HG03378 (cell line): Measurements from ENCODE around the gene AKR1C4.
"Not testable (repeated sequence)": the region's sequence is repeated elsewhere in the genome, so short reads cannot be mapped to it uniquely, and the experiment has no call there.

Experiments used
- ATAC-seq: cut with Tn5 transposase; IDR thresholded peaks from one replicate; pipeline ENCODE4 v1.9.1; 2021; ENCODE audit warnings: mild to moderate bottlenecking, moderate library complexity; ENCODE audit not compliant: unreplicated experiment

AKR1C4 gene

DNA sequence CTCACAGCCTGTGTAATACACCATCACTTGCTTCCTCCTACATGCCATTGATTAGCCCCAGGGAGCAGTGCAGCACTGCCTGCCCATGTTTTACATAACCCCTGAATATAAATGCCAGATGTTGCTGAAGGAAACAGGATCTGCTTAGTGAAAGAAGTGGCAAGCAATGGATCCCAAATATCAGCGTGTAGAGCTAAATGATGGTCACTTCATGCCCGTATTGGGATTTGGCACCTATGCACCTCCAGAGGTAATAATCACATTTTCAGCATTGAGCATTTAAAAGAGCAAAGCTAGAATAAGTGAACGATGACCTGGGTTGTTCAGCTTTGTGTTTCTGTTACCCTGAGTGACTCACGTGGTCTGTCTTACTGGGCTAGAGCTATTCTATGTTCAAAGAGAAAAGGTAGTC lies at the start of gene AKR1C4:
TSS of gene AKR1C4 (plus strand) at position 136 of the 412 bp plus-strand sequence. CDS start at position 167, 31 bp downstream.
- no peak for ATAC-seq

DNA sequence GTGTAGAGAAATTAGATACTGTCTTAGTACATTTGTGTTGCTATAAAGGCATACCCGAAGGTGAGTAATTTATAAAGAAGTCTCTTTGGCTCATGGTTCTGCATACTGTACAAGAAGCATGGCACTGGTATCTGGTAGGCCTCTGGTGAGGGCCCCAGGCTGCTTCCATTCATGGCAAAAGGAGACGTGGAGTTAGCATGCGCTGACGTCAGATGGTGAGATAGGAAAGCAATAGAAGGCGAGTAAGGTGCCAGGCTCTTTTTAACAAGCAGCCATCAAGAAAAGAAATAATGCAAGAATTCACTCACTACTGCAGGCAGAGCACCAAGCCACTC lies 49.8 kb upstream of the AKR1C4 start:
- no peak for ATAC-seq

DNA sequence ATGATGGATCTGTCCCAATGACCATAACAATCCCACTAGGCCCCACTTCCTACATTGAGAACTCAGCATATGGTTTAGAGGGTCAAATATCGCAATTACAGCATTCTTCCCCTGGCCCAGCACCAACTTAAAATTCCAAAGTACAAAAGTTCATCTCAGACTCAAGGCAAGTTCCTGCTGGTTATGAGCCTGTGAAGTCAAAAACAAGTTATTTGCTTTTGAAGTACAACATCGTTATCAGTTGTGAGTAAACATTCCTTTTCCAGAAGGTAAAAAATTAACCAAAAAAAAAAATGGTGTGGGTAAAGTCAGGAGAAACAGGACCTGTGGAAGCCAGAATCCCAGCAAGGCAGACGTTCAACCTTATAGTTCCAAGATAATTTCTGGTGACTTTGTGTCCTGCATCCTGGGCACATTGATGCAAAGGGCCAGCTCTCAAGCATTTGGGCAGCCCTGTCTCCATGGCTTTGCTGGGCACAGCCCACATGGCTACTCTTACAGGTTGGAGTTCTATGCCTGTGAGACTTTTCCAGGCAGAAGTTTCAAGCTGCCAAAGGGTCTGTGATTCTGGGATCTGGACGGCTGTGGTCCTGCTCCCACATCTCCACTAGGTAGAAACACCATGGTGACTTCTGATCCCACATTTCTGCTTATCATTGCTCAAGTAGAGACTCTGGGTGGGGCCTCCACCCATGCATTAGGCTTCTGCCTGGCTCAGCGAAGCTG lies 49.2 kb upstream of the AKR1C4 start:
- no peak for ATAC-seq

DNA sequence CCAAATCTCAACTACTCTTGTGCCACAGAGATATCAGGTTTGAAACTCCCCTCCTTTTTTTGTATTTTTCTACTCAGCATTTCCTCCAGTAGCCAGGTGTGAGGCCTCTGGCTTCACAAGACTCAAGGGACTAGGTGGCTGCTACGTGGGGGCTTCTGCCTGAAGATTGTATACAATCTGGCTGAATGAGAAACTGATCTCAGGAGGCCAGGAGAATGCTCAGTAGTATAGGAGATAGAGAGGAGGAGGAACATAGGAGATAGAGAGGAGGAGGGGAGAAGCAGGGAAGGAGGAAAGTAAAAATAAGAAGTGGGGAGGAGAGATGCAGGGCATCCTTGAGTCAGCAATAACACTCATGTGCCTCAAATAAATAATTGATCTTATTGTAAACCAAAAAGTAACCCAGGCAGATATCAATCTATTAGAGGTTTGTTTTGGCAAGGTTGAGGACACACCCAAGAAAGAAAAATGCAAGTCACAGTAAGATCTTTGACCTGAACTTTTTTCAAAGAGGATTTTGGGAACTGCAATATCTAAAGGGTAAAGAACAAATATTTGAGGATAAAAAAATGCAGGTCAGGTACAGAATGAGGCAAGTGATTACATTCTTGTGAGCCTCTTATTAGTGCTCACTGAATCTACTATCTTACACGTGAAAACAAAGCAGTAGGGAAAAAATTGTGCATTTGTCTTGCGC lies 48.5 kb upstream of the AKR1C4 start:
- no peak for ATAC-seq

DNA sequence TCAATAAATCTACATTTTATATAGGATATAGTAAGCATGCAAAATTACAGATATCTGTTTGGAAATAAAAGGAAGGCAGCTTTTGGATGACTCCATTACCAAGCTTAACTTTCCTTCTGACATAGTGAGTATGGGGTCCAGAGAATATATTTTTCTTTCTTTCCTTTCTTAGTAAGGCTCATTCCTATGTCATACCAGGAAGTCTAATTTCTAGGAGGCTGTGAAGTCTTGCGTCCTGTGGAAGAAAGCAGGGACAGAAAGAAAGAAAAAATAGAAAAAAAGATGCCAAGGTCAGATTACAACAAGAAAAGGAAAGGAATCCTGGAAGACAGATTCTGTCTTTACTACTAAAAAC lies 48.0 kb upstream of the AKR1C4 start:
- no peak for ATAC-seq

DNA sequence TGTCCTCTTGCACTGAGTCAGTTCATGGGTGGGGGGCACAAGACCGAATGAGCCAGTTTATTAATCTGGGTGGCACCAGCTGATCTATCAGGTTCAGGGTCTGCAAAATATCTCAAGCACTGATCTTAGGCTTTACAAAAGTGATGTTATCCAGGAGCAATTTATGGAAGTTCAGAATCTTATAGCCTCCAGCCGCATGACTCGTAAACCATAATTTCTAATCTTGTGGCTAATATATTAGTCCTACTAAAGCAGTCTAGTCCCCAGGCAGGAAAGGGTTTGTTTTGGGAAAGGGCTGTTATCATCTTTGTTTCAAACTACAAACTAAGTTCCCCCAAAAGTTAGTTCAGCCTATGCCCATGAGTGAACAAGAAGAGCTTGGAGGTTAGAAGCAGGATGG lies 45.6 kb upstream of the AKR1C4 start:
- ATAC-seq = no peak

DNA sequence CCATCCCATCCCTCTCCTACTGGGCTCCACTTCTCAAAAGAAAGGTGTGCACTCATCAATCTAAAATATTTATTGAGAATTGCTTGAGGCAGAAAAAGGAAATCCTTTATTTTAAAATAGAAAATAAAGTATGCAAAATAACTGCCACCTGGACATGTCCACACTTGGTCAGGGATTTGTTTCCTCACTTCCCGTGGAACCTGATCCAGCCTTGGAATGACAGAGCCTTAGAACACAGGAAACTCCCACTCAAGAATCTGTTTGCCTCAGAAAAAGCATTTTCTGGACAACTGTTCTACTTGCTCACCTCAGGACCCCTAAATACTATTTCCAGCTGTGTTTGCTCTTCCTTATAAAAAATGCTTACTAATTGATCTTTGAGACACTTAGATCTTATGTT lies 40.7 kb upstream of the AKR1C4 start:
- ATAC-seq = no peak

DNA sequence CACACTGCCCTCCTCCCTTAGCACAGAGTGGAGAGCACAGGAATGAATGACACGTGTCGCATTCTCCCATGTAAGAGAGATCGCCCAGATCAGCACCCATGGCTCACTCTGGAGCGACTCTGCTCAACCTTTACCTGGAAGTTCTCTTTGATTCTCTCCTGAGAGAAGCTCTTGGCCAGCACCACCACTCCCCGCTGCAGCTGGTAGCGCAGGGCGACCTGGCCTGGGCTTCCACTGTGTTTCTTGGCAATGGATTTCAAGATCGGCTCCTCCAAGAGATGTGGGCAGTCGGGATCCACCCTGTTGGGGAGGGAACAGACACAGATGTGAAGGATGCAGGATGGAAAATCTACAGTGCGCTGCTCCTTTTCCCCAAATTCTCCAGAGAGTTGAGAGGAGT lies 39.1 kb upstream of the AKR1C4 start:
- no peak for ATAC-seq

DNA sequence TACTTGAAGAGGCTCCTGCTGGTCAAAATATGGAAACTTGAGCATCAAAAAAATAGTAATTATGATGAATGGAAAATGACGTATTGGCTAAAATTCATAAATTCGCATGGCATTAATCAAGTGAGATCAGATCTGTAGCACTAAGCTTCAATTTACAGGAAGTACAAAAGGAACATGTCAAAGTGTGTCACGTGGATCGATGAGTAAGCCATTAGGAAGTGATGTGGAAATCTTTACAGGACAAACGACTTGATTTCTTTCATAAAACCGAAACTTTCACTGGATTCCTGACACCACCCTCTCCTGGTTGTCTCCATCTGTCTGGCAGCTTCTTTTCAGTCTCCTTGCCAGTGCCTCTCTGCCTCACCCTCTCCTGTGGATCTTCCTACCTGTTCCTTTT lies 37.5 kb upstream of the AKR1C4 start:
- no peak for ATAC-seq

DNA sequence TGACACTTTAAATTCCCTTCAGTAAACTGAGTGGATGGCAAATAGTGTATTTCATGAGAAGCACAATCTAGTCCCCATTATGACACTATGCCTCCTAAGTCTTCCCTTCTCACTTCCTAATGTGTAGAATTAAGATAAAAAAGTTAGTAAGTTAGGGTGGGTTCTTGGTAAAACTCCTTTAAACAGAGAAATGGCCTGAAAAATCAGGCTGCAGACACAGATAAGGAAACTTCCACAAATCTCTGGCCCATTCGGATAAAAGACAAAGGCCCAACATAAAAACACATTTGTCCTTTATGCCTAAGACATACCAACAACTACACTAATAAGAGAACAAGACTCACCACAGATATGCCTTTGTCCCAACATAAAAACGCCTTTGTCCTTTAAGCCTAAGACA lies 33.1 kb upstream of the AKR1C4 start:
- no peak for ATAC-seq

DNA sequence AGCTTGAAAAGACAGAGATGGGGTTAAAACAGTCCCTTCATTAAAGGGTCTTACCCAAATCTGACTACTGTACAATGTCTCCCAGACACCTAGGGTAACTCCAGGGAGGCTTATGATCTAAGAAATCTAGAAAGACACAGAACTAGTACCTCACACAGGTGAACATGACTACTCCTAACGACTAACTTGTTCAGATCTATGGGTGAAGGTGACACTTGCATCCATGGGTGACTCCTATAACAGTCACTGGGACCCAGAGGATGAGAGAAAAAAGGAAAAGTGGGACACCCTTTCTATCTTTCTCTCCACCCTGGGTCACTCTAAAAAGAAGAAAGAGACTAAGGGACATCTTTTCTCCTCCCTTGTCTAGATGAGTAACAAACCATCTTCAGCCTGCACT lies 30.9 kb upstream of the AKR1C4 start:
- no peak for ATAC-seq

DNA sequence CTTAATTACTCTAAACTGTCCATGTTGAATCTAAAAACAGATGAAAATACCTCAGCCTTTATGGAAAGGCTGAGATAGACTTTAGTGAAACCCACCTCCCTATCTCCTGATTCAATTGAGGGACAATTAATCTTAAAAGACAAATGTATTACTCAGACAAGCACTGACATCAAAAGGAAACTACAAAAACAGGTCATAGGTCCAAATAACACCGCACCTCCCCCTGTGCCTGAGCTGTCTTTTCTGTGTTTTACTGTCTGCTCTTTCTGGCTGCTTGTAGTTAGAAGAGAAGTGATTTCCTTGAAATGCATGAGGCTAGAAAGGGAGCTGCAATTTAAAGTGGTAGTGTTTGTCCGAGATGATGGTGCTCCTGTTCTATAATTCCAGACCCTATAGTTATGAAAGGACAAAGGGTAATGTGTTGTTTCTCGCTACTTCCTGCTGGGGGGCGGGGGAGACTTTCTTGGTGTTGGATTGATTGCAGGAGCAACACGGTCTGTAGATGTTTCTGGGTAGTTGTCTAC lies 27.7 kb upstream of the AKR1C4 start:
- ATAC-seq = no peak

DNA sequence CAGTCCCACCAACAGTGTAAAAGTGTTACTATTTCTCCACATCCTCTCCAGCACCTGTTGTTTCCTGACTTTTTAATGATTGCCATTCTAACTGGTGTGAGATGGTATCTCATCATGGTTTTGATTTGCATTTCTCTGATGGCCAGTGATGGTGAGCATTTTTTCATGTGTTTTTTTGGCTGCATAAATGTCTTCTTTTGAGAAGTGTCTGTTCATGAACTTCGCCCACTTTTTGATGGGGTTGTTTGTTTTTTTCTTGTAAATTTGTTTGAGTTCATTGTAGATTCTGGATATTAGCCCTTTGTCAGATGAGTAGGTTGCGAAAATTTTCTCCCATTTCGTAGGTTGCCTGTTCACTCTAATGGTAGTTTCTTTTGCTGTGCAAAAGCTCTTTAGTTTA lies 21.1 kb upstream of the AKR1C4 start:
- ATAC-seq = not testable (repeated sequence)

DNA sequence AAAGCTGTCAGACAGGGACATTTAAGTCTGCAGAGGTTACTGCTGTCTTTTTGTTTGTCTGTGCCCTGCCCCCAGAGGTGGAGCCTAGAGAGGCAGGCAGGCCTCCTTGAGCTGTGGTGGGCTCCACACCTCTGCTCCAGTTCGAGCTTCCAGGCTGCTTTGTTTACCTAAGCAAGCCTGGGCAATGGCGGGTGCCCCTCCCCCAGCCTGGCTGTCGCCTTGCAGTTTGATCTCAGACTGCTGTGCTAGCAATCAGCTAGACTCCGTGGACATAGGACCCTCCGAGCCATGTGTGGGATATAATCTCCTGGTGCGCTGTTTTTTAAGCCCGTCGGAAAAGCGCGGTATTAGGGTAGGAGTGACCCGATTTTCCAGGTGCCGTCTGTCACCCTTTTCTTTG lies 16.1 kb upstream of the AKR1C4 start:
- ATAC-seq = not testable (repeated sequence)

DNA sequence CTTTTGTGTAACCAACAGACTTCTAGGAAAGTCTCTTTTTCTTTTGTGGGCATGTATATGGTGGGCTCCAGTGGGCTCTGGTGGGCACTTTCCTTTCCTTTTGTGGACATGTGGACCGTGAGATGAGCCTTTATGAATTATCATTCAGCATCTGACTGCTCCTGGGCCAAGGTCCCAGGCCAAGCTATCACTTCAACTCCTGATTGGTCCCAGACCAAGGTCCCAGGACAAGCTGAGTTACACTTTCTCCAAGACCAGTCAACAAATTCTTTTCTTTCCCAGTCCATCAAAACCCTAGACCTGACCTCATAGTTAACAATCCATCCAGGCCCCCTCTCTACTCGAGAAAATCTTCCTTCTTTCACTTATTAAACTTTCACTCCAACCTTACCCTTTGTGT lies 12.7 kb upstream of the AKR1C4 start:
- no peak for ATAC-seq

DNA sequence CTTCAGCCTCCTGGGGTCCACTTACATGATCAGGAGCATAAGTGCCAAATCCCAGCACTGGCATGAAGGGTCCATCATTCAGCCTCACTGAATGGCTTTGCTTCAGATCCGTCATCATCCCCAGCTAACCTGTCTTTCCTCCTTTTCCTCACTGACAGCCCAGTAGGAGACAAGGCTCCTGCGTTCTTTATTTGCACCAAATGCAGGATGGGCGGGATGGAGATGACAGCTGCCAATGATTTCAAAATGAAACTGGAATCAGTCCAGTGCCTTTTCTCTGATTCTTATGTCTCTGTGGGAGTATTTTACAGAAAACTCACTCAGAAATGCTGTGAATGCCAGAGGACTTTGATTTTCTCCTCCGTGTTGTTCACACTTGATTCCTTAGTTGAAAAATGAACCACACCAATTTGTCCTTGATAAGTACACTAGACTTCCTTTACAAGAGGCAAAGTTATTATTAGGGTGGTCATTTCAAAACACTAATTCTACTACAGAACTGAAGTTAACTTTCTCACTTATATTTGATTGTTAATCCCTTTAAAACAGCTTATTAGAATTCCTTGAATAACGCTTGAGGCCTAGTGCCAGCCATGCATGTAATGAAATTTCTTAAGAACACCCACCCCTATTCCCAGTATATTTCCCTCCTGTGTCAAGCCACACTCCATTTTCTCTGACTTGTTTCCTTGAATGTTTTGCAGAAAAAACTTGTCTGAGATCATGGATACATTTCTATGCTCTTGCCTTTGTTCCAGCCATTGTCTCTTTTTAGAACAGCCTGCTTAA lies 11.5 kb upstream of the AKR1C4 start, which contains the start of gene AKR1C8:
TSS of gene AKR1C8 (minus strand) at position 164 of the 789 bp plus-strand sequence. CDS start at position 118, 46 bp downstream.
- no peak for ATAC-seq

DNA sequence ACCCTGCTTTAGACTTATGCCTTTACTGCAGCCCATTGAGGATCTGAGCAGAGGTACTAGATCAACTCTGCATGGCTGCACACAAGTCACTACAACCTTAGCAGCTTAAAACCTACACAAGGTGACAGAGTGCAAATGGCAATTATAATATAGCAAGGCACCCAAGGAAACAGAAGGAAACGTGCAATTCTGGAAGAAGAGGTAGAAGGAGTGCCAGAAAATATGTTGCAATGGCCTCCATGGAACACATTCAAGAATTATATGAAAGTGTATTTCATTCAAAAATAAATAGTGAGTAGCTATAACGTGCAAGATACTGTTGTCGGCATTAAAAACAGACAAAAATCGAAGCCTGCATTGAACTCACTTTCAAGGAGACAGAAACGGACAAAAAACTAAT lies 8.8 kb upstream of the AKR1C4 start:
- ATAC-seq = no peak

DNA sequence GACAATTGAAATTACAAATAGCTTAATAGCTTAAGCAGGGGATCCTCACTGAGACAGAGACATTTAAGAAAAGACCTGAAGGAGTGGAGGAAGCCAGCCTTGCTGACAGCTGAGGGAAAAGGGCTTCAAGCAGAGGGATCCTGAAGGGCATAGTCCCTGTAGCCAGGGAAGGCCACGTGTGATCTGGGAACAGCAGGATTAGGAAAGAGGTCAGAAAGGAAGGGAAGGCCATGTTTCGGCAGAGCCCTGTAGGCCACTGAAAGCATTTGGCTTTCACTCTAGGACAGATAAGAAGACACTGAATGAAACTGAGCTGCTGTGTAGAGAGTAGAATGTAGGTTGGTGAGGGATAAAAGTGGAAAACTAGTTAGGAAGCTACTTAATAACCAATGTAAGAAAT lies 8.3 kb upstream of the AKR1C4 start:
- no peak for ATAC-seq

DNA sequence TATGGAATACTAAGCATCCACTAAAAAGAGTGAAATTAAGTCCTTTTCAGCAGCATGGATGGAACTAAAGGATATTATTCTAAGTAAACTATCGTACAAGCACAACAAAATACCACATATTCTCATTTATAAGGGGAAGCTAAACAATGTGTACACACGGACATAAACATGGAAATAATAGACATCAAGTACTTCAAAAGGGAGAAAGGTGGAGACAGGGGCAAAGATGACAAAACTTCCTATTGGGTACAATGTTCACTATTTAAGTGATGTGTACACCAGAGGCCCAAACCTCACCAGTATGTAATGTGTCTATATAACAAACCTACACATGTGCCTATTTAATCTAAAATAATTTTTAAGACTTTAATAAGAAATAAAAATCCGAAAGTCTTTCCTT lies 2.2 kb upstream of the AKR1C4 start:
- no peak for ATAC-seq

DNA sequence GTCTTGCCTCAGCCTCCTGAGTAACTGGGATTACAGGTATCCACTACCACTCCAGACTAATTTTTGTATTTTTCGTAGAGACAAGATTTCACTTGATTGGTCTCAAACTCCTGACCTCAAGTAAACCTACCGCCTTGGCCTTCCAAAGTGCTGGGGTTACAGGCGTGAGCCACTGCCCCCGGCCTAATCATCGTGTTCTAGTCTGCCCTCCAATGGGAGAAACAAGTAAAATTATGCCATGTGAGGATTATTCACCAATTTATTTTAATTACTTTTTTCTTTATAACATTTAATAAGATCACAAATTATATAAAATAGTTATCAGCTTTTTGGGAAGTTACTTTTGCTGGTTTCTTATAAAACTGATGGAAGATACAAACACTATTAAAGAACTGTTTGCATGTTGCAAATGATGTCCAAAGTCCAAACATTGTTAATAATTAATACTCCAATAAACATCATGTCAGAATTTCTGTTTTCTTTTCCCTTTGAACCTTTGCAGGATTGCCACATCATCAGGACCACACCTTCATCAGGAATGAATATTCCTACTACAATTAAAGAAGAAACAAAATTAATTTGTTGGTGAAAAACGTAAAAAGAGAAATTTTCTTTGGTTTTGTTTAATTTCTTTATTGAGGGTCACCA lies 786 bp upstream of the AKR1C4 start:
- no peak for ATAC-seq

DNA sequence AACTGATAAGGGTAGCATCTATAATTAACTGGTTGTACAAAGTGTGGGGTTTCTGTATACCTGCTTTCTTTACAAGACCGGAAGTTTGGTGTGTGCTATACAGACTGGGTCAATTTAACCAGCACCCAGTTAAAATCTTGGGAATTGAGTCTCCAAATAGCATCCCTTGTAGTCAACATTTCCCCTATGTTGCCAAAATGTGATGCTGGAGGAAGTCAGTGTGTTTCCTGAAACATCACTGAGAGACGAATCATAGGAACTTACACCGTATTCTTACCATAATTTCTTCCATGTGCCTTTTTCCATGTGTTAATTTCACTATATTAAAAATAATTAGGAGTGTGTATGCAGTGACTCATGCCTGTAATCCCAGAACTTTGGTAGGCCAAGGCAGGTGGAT lies 1.7 kb downstream of the AKR1C4 start:
- no peak for ATAC-seq
